CD4-positive, alpha-beta T cell (primary cell): ENCODE results near the gene MED20. TPM values are rescaled to one million over a fixed set of nuclear protein-coding genes. Genes with fewer than 3 reads are reported as not detected.

Experiments
- ATAC-seq: fragments of 200-7000 bp; cut with Tn5 transposase; one replicate; pipeline ENCODE4 v1.10.0; 2022; ENCODE audit warnings: mild to moderate bottlenecking; ENCODE audit not compliant: poor library complexity
- CTCF ChIA-PET: fragments of 350-600 bp; sonication (Branson Sonifier 250); formaldehyde crosslinking; loops from one replicate; lab custom pipeline; 2021; ENCODE audit warnings: antibody characterized with exemption, inconsistent platforms; lab: Charles Lee
- POLR2A ChIA-PET: fragments of 350-600 bp; sonication (Branson Sonifier 250); formaldehyde crosslinking; loops from one replicate; lab custom pipeline; 2021; ENCODE audit warnings: antibody characterized with exemption, inconsistent platforms; lab: Charles Lee
- DNase-seq, 14 experiments: peaks; one replicate each; pipeline ENCODE4 v3.0.0-alpha.2; 2013 to 2020; ENCODE audit warnings: mixed read lengths in 2 of 14
- H3K27ac ChIP-seq, 2 donors: one replicate each; pipeline versions ENCODE4 v1.5.1 to v1.7.0; 2013; ENCODE audit warnings: low read length in 2 of 2, low read depth in 1 of 2, mild to moderate bottlenecking in 1 of 2
- H3K27me3 ChIP-seq, 2 experiments: 1 replicate in 1 of 2; 2 replicates in 1 of 2; pipeline versions ENCODE4 v1.6.1 to v1.7.0; 2013; ENCODE audit warnings: low read length in 2 of 2, control low read depth in 1 of 2, mild to moderate bottlenecking in 1 of 2, moderate library complexity in 1 of 2; ENCODE audit not compliant: insufficient read depth in 2 of 2, control insufficient read depth in 1 of 2
- H3K36me3 ChIP-seq: one replicate; pipeline ENCODE4 v1.6.1; 2013; ENCODE audit warnings: low read length, control low read depth; ENCODE audit not compliant: insufficient read depth
- H3K4me1 ChIP-seq: one replicate; pipeline ENCODE4 v1.6.1; 2013; ENCODE audit warnings: low read length, control low read depth; ENCODE audit not compliant: insufficient read depth
- H3K4me3 ChIP-seq: one replicate; pipeline ENCODE4 v1.5.1; 2013; ENCODE audit warnings: mild to moderate bottlenecking, low read length, moderate library complexity
- H3K9me3 ChIP-seq, 2 experiments: 1 replicate in 1 of 2; 2 replicates in 1 of 2; pipeline versions ENCODE4 v1.6.1 to v1.7.0; 2013; ENCODE audit warnings: low read length in 2 of 2, mild to moderate bottlenecking in 2 of 2, control low read depth in 1 of 2, moderate library complexity in 1 of 2; ENCODE audit not compliant: control insufficient read depth in 1 of 2, insufficient read depth in 1 of 2
- H3K27ac Mint-ChIP-seq: one replicate; pipeline ENCODE4 v1.8.0; 2020; ENCODE audit warnings: mixed read lengths
- H3K27me3 Mint-ChIP-seq: one replicate; pipeline ENCODE4 v1.8.0; 2021; ENCODE audit warnings: mixed read lengths
- H3K36me3 Mint-ChIP-seq: one replicate; pipeline ENCODE4 v1.8.0; 2021; ENCODE audit warnings: low read depth, mixed read lengths
- H3K4me1 Mint-ChIP-seq: one replicate; pipeline ENCODE4 v1.8.0; 2021; ENCODE audit warnings: low read depth, mixed read lengths
- H3K4me3 Mint-ChIP-seq: one replicate; pipeline ENCODE4 v1.8.0; 2020; ENCODE audit warnings: mild to moderate bottlenecking, mixed read lengths
- H3K9me3 Mint-ChIP-seq: one replicate; pipeline ENCODE4 v1.8.0; 2020; ENCODE audit warnings: mixed read lengths
- CTCF ChIP-seq: fragments of 200-600 bp; IDR thresholded peaks from one replicate; pipeline ENCODE4 v1.8.0; 2022; ENCODE audit warnings: antibody characterized with exemption, mild to moderate bottlenecking
- intact Hi-C, 2 experiments: fragments of 100-400 bp; cut with DNase I in 1 of 2; cut with micrococcal nuclease in 1 of 2; formaldehyde crosslinking; loops; one replicate each; pipeline versions ENCODE4 v1.15.1 to v1.9.0; 2023 to 2025; cut with DNase I, micrococcal nuclease
- total RNA-seq, 174 experiments: library from RNA in 2 of 174; stranded (reverse) in 2 of 174; gene quantifications; one replicate each; pipeline ENCODE4 v1.2.3 and lab custom pipeline; 2021 to 2026

MED20 gene
- total RNA-seq, 2 experiments from 2014 or later = 1.3 to 1.6 TPM

- Mint-ChIP-seq H3K27me3 (no peaks in the 10 kb centered on the region), H3K4me1 (peaks cover 18% of the 10 kb centered on the region), H3K9me3 (no peaks in the 10 kb centered on the region), H3K27ac (no peak overlapping the region), H3K36me3 (peaks cover 8% of the 10 kb centered on the region), H3K4me3 (no peak overlapping the region)
- H3K27me3 ChIP-seq = no peaks in the 10 kb centered on the region
- ChIA-PET POLR2A (interaction anchor here (0.7 kb wide), 1 partner anchor 66 kb away, joined by 3 read pairs; no protein-coding TSS in a partner anchor), CTCF (interaction anchor here (1.3 kb wide), 1 partner anchor 143 kb away, joined by 5 read pairs; no protein-coding TSS in a partner anchor)
- DNase-seq = no peak
- H3K4me3 ChIP-seq = no peak overlapping the region
- no peaks in the 10 kb centered on the region for H3K9me3 ChIP-seq
- TF ChIP-seq CTCF = no peak
- intact Hi-C loops = loop anchor here in 1 of 2 experiments (5.0 kb wide), 1 partner anchor 201 kb away; no protein-coding TSS in a partner anchor
- ATAC-seq = no peak
- H3K36me3 ChIP-seq = peaks cover 2% of the 10 kb centered on the region
- H3K27ac ChIP-seq = no peak overlapping the region
- peaks cover 14% of the 10 kb centered on the region for H3K4me1 ChIP-seq
Observed at GRCh38 chr6:41900861-41901260, 20.1 kb downstream of the MED20 start.

DNA sequence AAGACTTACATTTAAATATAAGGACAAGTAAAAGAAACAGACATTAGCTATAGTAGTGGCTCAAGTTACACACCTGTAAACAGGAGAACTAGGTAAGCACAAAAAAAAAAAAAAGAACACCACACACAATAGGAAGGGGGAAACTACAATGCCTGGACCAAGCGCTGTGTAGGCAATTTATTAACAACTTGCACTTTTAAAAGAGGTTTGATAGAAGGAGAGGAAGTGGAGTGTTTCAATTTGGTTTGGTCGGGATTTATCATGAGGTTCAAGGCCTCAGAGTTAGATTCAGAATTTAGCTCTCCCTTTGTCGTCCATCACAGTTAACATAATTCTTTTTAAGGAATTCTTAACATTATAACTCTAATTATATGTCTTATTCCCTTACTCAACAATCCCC, 24.7 kb downstream of the MED20 start:
- Histone ChIP-seq H3K36me3 (no peaks in the 10 kb centered on the region), H3K4me1 (peaks cover 21% of the 10 kb centered on the region), H3K27ac (peak overlapping the region in 1 of 2 donors; percentile 80), H3K4me3 (peak overlapping the region; percentile 84), H3K27me3 (no peaks in the 10 kb centered on the region), H3K9me3 (no peaks in the 10 kb centered on the region)
- ChIA-PET CTCF (interaction anchor here (0.7 to 2.7 kb wide), 5 partner anchors 25 to 109 kb away, joined by 3 to 24 read pairs (median 3); partner anchors contain the start of genes BYSL, MED20 and TOMM6), POLR2A (interaction anchor here (0.9 to 2.2 kb wide), 7 partner anchors 25 to 163 kb away, joined by 3 to 12 read pairs (median 5); partner anchors contain the start of genes BYSL, MED20 and TOMM6)
- no peak overlapping the region for H3K27ac Mint-ChIP-seq
- no peaks in the 10 kb centered on the region for H3K36me3 Mint-ChIP-seq
- H3K27me3 Mint-ChIP-seq = no peaks in the 10 kb centered on the region
- peaks cover 12% of the 10 kb centered on the region for H3K4me1 Mint-ChIP-seq
- intact Hi-C loops = loop anchor here (5.0 to 10.0 kb wide), 2 partner anchors 41 to 1159 kb away; partner anchors contain the start of genes CUL7 (in 1 of the 2), KLC4 (in 1 of the 2) and MRPL2 (in 1 of the 2)
- no peak for TF ChIP-seq CTCF
- DNase-seq (no peak), ATAC-seq (no peak)
- no peaks in the 10 kb centered on the region for H3K9me3 Mint-ChIP-seq
- H3K4me3 Mint-ChIP-seq = peak overlapping the region; percentile 69

DNA sequence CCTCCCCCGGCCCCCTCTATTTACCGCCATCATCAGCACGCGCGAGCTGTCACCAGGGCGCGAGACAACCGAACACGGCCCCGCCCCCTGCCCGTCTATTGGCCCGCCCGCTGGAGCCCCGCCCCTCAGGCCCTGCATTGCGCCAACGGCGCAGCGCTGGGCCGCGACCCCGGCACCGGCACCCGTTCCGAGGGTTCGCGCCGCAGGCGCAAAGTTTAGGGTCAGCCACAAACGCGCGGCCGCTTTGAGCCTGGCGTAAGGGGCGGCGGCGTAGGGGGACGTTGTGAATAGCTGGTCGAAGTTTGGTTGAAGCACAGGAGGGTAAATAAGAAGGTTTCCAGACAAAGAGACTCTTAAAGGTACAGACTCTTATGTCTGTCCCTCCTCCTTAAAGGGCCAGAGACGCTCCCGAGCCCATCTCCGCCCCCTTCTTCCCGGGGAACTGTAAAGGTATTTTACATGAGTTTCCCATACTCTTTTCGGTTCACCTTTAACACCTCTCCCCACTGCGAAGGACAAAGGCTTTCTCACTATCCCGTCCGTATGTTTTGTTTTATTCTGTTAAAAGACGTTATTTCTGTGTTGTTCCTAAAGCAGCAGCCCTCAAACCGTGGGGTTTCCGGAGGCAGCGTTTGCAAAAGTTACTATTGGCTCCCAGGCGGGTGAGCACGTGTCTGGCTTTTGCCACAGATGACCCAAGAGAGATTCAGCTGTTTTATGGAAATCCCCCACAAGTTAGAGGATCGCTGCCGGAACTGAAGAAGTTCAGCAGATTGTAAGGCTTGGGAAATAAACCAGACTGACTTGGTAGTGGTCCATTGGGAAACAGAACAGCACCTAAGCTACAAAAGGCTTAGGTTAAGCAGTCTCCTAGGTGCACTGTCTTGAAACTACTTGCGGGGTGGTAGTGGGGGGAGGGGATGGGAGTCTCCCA, 25.4 kb downstream of the MED20 start, which contains the start of gene USP49:
TSS of gene USP49 (minus strand) at position 76 of the 934 bp plus-strand sequence. CDS start 88,392 bp downstream, outside the sequence.
- CTCF ChIA-PET = interaction anchor here (0.7 to 2.7 kb wide), 4 partner anchors 26 to 149 kb away, joined by 3 to 24 read pairs (median 6); partner anchors contain the start of genes BYSL, MED20 and TOMM6
- intact Hi-C loops = loop anchor here (1.0 to 10.0 kb wide), 7 partner anchors 26 to 1159 kb away; partner anchors contain the start of genes BYSL (in 2 of the 2), MED20 (in 2 of the 2), CUL7 (in 1 of the 2) and KLC4 (in 1 of the 2)
- Histone ChIP-seq H3K36me3 (no peaks in the 10 kb centered on the region), H3K4me3 (peak within 1 kb of the TSS; percentile 84), H3K27ac (peak within 1 kb of the TSS; percentile 77 to 80), H3K4me1 (peaks cover 21% of the 10 kb centered on the region), H3K27me3 (no peaks in the 10 kb centered on the region), H3K9me3 (no peaks in the 10 kb centered on the region)
- POLR2A ChIA-PET = interaction anchor here (0.9 to 2.2 kb wide), 9 partner anchors 25 to 162 kb away, joined by 3 to 12 read pairs (median 4); partner anchors contain the start of genes BYSL, MED20, TAF8 and TOMM6
- peak; percentile 79 to 96 (median 88) for DNase-seq
- TF ChIP-seq CTCF = no peak
- peaks cover 12% of the 10 kb centered on the region for H3K4me1 Mint-ChIP-seq
- no peak within 1 kb of the TSS for H3K27ac Mint-ChIP-seq
- no peaks in the 10 kb centered on the region for H3K9me3 Mint-ChIP-seq
- H3K4me3 Mint-ChIP-seq = no peak within 1 kb of the TSS
- no peaks in the 10 kb centered on the region for H3K27me3 Mint-ChIP-seq
- ATAC-seq = peak; percentile 93
- H3K36me3 Mint-ChIP-seq = no peaks in the 10 kb centered on the region
